ENCODE measurements around the gene SLC36A1.

- TF ChIP-seq EZH2 (IDR thresholded peaks at IDR 0.05; ENCODE audit: insufficient read depth, poor library complexity, severe bottlenecking) (no peak), EZH2phosphoT487 (IDR thresholded peaks at IDR 0.05; ENCODE audit: insufficient read depth, low read depth) (no peak)
These were observed 29.7 kb upstream of the SLC36A1 start for GRCh38 chr5:151417712-151418111.

Data from GM23248 (cell line).